OCI-LY1 (cell line): ENCODE data around the gene XPO4.

Experiments used
- EZH2 ChIP-seq: fragments of 200-600 bp; sonication (generic), shearing (Covaris generic); IDR thresholded peaks from 2 replicates; pipeline ENCODE4 v1.8.0; 2017; ENCODE audit warnings: borderline replicate concordance, mixed run types, mild to moderate bottlenecking, antibody characterized with exemption, low read length, moderate library complexity, mixed read lengths
- TF ChIP-seq, protein P1 (sequence below): fragments of 200-600 bp; sonication (generic), shearing (Covaris generic); IDR thresholded peaks from 2 replicates; pipeline ENCODE4 v1.5.1; 2017; ENCODE audit warnings: mild to moderate bottlenecking, antibody characterized with exemption, low read length, moderate library complexity, mixed read lengths

- TF ChIP-seq, protein P1, sequence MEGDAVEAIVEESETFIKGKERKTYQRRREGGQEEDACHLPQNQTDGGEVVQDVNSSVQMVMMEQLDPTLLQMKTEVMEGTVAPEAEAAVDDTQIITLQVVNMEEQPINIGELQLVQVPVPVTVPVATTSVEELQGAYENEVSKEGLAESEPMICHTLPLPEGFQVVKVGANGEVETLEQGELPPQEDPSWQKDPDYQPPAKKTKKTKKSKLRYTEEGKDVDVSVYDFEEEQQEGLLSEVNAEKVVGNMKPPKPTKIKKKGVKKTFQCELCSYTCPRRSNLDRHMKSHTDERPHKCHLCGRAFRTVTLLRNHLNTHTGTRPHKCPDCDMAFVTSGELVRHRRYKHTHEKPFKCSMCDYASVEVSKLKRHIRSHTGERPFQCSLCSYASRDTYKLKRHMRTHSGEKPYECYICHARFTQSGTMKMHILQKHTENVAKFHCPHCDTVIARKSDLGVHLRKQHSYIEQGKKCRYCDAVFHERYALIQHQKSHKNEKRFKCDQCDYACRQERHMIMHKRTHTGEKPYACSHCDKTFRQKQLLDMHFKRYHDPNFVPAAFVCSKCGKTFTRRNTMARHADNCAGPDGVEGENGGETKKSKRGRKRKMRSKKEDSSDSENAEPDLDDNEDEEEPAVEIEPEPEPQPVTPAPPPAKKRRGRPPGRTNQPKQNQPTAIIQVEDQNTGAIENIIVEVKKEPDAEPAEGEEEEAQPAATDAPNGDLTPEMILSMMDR: no peak
- no peak for TF ChIP-seq EZH2
These were observed 35.8 kb upstream of the XPO4 start for GRCh38 chr13:20938302-20938701.
